CD4-positive, alpha-beta T cell treated with Interleukin-1 beta for 1 hour (primary cell): ENCODE results near the gene PEAK3.

Experiments used
- DNase-seq, 2 donors: peaks; one replicate each; pipeline ENCODE4 v3.0.0-alpha.2; 2020 to 2022

PEAK3 gene

DNA sequence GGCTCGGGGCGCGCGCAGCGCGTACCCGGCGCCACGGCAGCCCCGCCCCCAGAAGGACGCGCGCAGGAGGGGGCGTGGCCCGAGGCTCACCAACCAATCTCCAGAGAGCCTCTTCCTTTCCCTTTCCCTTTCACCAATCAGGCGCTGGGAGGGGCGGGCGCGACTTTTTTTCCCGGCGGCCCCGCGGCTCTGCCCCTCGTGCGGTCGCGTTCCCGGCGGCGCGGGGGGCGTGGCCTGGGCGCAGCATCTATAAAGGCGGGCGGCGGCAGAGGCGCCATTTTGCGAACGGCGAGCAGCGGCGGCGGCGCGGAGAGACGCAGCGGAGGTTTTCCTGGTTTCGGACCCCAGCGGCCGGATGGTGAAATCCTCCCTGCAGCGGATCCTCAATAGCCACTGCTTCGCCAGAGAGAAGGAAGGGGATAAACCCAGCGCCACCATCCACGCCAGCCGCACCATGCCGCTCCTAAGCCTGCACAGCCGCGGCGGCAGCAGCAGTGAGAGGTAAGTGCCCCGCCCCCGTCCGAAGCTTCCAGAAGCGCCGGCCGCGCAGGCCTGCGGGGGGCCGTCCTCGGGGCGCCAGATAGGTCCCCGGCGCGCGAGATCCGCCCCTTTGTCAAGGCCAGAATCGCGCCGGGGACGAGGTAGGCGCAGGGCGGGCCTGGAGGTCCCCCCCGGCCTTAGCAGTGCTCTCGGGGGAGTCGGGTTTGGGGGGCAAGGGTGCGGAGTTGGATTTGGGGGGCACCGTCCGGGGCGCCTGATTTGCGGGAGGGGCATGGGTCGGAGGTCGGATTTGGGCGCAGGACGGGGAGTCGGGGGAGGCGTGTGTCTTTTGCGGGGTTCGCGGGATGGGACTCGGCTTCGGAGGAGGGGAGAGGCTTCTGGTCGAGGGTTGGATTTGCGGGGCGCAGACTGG lies 12.5 kb downstream of the PEAK3 start:
- DNase-seq: peak; percentile 98 to 99

DNA sequence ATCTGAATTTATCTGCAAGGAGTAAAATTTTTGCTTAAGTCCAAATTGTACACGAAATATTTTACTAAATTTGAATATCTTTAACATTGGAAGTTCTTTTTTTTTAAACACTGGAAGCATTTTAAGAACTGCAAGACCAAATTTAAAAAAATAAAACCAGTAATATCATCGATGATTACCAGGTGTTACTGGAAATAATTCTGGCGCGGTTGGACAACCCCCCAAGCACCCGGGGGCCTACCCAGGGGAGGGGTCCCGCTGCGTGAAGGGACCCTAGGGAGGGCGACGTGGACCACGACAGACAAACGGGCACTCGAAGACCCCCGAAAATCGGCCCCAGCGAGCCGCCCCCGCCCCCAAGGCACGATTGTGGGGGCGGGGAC lies 13.1 kb downstream of the PEAK3 start:
- DNase-seq: no peak

DNA sequence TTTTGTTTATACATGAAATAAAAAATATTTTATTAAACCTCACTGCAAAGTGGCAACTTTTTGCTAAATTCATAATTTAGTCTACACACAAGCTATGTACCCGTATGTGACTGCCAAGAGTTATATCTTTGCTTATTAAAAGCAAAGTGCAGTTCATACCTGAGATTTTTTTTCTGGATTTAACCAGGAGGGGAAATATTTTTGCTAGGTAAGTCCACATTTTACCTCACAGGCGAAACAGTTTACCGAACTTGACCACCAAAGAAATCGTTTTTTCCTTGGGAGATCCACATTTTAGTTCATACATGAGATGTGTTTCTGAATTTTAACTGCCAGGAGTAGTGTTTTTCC lies 13.5 kb downstream of the PEAK3 start:
- no peak for DNase-seq

DNA sequence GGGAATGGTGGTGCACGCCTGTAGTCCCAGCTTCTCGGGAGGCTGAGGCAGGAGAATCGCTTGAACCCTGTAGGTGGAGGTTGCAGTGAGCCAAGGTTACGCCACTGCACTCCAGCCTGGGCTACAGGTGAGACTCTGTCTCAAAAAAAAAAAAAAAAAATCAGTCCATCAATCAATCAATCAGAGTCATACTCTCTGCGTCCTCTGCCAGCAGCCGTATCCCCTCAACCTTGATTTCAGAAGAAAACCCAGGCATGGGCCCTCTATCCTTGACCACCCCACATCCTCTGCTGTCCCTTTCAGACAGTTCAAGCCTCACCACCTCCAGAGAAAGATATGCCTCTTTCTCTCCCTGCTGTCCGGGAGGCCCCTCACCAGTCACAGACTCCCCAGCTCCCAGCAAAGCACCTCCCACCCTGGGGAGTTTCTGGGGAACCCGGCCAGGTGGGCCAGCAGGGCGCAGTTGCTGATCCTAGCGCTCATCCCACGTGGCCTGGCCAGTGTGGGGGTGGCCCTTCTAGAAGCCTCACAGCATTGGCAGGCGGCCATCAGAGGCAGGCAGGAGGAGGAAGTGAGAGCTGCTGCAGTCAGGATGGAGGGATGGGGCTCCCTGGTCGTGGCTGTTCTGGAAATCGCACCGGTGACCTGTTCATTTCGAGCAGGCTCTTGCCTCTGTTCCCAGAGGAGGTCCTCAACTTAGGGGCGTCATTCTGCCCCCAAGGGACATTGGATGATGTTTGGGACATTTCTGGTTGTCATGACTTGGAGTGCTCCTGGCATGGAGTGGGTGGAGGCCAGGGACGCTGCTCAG lies 15.6 kb downstream of the PEAK3 start:
- DNase-seq: peak in 1 of 2 donors; percentile 70

DNA sequence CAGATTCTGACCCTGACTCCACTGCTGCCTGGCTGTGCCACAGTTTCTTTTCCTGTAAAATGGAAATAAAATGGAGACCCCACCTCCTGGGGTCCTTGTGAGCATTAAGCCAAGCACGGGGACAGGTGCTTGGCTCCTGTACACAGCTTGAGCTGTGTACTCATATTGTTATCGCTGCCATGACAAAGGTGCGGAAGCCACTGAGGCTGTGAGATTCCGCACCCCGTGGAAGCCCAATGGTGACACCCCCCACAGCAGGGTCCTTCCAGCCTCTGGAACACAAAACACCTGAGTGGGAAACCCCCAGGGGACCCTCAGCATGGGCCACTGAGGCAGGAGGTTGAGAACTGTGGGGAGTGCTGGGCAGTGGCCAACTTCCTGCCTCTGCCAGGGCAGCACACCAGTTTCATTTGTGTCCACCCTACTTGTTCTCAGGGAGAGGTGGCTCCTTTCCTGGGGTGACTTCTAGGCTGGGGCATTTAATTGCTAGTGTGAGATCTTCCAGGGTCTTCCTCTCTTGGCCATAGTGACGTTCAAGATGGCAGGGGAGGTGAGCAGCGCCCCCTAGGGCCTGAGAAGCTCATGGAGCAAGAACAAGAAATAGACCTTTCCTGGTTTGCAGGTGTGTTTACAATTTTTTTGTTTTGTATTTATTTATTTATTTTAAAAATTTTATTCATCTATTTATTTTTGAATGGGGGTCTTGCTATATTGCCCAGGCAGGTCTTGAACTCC lies 20.4 kb downstream of the PEAK3 start:
- DNase-seq: peak; percentile 65 to 72

DNA sequence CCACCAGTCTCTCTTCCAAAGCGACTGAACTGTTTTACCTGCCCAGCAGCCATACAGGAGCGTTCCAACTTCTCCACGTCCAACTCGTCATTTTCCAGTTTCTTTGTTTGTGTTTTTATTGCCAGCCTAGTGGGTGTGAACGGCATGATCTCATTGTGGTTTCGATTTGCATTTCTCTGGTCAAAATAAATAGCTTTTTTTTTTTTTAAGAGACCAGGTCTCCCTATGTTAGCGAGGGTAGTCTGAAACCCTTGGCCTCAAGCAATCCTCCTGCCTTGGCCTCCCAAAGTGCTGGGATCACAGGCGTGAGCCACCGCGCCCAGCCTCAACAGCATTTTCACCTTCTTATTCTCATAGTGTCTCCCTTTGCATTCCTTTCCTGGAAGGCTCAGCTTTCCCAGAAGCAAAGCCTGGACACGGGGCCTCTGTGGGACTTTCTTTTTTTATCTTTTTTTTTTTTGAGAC lies 21.6 kb downstream of the PEAK3 start:
- DNase-seq: peak; percentile 27 to 46

DNA sequence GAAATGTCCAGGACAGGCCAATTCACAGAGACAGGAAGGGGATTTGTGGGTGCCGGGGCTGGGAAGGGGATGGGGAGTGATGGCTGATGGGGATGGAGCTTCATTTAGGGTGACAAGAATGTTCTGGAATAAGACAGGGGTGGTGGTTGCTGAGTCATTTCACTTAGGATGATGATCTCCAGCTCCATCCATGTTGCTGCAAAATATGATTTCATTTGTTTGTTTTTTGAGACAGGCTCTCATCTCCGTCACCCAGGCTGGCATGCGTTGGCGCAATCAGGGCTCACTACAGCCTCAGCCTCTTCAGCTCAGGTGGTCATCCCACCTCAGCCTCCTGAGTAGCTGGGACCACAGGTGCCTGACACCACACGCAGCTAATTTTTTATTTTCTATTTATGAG lies 22.6 kb downstream of the PEAK3 start:
- DNase-seq: no peak

DNA sequence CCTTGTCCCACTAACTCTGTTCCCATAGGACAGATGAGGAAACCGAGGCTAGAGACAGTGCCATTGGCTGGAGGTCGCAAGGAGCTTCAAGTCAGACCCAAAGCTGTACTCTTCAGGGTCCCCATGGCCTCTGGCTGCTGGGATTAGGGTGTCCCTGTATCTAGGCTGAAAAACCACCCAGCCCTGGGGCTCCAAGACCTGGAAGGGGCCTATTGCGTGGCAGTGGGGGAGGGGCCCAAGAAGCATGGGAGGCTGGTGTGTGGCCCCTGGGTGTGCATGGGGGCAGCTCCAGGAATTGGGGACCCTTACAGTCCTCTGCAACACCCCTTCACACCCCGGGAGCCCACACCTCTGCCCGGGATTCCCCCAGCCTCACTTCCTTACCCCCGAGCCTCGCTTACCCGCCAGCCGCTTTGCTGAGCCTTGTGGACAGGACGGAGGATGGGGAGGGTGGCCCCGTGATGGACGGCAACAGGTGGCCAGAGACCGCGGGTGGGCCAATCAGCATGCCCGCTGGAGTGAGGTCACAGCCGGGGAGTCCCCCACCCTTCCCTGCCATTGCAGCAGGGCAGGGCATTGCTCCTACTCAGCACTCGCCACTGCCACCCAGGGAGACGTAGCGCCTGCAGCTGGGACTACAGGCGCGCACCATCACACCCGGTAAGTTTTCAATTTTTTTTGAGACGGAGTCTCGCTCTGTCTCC lies 25.8 kb downstream of the PEAK3 start, which contains the start of gene JSRP1:
JSRP1 (minus strand) TSS at position 436 of the 704 bp plus-strand sequence. CDS start 1,103 bp downstream, outside the sequence.
- DNase-seq: peak in 1 of 2 donors; percentile 49

DNA sequence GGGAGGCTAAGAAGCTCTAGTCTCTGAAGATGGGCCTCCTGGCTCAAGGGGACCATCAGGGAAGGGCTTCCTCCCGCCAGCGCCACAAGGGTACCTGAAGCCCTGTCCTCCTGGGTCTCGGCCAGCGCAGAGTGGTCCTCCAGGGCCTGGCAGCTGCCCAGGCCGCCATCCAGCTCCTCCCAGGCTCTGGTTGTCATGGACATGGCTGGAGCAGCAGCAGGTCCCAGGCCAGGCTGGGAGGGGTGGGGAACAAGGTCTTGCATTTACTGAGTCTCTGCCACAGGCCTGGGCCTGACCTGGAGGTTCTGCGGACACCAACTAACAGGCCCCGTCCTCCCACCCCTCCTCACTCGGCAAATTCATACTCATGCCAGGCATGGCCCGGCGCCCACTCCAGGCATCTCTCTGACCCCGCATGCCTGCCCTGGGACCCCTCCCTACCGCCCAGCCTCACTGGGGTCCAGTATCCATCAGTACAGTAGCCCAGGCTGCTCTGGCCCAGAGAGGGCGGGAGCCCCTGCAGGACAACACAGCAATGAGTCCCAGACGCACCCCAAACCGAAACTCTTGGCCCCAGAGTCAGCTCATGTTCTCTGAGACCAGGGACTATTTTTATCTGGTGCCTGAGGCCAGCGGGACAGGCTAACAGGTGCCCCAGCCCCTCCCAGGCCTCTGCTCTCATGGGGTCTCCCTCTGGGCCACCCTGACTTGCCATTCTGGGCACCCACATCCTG lies 26.7 kb downstream of the PEAK3 start:
- no peak for DNase-seq

DNA sequence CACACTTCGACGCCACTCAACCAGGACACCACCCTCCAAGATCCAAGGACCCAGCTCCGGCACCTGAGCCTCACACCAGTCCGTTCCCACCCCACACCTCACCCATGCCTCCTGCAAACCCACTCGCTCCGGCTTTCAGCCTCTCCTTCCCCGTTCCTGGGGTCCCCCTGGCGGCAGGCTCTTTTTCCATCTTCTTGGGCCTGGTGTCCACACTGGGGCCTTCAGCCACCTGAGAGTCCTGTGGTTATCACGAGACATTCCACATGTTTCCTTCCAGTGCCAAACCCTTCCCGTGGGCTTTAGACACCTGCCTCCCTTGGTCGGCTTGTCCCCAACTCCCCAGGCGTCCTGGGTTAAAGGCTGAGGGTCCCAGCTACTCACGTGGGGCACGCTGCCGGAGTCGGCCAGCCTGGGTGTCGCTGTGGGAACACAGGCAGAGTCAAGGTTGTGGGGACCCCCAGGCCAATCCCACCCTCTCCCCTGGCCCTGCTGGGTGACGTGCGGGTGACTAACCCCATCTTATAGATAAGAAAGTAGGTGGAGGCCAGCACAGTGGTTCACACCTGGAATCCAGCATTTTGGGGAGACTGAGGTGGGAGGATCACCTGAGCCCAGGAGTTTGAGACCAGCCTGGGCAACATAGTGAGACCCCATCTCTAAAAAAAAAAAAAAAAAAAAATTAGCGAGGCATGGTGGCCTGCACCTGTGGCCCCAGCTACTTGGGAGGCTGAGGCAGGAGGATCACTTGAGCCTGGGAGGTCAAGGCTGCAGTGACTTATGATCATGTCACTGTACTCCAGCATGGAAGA lies 27.7 kb downstream of the PEAK3 start:
- no peak for DNase-seq

DNA sequence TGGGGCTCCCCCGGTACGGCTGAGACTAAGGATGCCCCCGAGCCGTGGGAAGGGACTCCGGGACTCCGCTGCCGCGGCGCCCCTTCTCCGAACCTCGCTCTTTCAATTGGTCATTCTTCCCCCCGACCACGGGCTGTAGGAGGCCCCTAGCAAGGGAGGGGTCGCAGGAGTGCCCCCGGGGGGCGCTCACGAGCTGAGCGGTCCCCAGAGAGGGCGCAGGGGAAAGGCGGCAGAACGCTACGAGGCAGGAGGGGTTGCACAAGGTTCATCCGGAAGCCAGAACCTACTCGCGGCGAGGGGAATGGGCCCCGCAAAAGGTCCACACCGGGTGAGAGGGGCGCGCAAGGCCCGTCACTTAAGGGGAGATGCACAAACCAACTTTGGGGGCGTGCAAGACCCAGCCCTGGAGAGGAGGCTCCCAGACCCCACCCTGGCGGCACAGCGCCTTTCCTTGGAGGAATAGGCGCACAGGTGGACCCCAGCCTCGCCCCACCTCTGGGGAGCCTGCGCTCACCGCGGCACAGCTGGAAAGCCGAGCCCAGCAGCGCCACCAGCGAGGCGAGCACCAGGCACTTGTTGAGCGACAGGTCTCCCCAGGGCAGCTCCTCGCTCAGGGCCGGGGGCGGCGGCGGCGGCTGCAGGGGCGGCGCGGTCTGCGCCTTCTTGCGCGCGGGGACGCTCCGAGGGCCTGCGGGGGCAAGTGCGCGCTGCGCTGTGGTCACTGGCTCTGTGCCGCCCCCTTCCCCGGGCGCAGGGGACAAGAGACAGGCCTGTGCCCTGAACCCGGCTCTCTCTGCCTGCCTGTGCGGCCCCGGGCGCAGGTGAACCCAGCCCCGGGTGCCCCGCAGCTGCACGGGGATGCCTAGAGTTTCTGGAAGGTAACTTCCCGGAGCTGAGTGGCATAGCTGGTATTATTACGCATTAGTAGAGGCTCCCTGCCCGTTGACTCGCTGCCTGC lies 28.6 kb downstream of the PEAK3 start:
- DNase-seq: peak; percentile 54 to 69

DNA sequence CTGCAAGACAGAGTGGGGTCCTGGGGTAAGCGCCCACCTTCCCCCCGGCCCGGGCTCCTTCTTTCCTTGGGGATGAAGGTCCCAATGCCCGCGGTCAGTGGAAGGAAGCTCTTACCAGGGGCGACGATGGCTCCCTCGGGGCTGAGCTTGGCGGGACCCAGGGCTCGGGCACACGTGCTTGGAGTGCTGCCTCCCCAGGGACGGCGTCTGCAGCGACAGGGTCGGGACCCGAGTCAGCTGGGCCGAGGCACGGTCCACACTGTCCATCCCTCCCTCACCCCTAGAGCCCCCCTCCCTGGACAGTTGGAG lies 29.2 kb downstream of the PEAK3 start:
- no peak for DNase-seq

DNA sequence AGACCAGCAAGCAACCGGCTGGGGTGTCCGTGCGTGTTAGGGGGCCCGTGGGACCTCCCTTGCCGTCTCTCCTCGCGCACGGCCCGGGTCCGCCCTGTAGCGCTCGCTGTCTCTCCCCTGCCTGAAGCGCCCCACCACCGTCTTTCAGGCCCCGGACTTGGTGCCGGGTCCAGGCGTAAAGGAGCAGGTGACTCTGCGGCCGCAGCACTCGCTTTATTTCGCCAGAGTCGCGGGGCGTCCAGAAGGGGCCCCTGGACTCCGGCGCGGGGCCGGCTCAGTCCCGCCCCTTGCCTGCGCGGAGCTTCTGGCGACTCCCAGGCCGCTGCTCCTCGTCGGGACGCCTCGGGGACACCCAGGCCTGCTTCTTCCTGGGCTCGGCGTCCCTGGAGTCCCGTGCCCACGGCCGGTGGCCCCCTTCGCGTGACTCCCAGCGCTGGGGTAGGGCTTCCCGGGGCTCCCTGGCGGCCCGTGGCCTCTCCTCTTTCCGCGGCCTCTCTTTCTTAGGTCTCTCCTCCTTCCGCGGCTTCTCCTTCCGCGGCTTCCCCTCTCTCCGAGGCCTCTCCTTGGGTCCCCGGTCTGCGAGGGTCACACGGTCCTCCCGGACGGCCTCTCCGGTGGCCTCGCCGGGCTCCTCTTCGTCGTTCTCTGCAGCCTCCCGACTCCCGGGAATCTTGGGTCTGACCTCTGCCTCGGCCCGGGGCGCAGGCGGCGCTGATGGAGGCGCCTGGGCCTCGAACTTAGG lies 29.7 kb downstream of the PEAK3 start:
- no peak for DNase-seq

DNA sequence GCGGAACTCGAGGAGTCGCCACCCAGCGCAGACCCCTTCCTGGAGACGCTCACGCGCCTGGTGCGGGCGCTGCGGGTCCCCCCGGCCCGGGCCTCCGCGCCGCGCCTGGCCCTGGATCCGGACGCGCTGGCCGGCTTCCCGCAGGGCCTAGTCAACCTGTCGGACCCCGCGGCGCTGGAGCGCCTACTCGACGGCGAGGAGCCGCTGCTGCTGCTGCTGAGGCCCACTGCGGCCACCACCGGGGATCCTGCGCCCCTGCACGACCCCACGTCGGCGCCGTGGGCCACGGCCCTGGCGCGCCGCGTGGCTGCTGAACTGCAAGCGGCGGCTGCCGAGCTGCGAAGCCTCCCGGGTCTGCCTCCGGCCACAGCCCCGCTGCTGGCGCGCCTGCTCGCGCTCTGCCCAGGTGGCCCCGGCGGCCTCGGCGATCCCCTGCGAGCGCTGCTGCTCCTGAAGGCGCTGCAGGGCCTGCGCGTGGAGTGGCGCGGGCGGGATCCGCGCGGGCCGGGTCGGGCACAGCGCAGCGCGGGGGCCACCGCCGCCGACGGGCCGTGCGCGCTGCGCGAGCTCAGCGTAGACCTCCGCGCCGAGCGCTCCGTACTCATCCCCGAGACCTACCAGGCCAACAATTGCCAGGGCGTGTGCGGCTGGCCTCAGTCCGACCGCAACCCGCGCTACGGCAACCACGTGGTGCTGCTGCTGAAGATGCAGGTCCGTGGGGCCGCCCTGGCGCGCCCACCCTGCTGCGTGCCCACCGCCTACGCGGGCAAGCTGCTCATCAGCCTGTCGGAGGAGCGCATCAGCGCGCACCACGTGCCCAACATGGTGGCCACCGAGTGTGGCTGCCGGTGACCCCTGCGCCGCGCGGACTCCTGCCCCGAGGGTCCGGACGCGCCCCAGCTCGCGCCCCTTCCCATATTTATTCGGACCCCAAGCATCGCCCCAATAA lies 30.6 kb downstream of the PEAK3 start:
- no peak for DNase-seq

DNA sequence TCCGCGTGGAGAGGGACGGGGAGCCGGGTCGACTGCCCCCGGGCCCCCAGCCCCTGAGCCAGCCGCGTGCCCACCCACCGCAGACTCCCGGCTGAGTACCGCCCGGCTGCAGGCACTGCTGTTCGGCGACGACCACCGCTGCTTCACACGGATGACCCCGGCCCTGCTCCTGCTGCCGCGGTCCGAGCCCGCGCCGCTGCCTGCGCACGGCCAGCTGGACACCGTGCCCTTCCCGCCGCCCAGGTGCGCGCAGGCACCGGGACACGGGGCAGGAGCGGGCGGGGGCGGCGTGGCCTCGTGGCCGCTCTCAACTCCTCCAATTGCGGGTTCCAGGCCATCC lies 31.2 kb downstream of the PEAK3 start:
- DNase-seq: no peak

DNA sequence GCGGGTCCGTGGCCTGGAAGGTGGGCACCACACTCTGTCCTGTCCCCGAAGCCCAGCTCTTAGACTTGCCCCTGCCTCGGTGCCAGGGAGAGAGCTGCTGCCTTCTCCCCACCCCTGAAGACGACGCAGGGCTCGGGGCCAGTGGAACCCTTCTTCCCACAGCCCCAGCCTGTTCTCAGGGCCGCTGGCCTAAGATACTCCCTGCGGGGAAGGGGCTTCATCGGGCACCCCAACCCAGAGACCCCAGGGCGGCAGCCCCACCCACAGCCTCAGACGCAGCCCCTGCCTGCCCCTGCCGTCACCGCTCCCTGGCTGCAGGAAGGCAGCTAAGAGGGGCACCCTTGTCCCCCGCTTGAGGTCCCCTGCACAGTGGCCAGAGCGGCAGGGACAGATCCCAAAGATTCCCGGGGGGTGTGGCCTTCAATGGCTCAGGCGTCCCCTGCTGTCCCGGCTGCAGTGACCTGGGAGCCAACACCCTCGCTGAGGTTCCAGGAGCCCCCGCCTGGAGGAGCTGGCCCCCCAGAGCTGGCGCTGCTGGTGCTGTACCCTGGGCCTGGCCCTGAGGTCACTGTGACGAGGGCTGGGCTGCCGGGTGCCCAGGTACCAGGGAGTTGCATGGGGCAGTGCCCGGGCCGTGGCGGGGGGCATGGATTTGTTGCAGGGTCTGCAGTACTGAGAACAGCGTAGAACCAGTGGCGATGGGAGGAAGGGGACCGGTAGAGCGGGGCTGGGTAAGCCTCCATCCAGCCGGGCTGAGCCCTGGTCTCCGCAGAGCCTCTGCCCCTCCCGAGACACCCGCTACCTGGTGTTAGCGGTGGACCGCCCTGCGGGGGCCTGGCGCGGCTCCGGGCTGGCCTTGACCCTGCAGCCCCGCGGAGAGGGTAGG lies 31.9 kb downstream of the PEAK3 start:
- no peak for DNase-seq
